SKM-1 treated with dmso at 0.1 percent for 144 hours (cell line): ENCODE measurements around the gene L3MBTL3.

Experiments
- DNase-seq: peaks from one replicate; lab custom pipeline; 2025; ENCODE audit not compliant: unreplicated experiment; lab: John Stamatoyannopoulos, UW

L3MBTL3 gene

GRCh38 chr6:130018292-130018743 lies at the start of gene L3MBTL3:
L3MBTL3 (plus strand) TSS chr6:130018581; CDS start chr6:130042700, 24,119 bp downstream.
- peak; percentile 79 for DNase-seq

GRCh38 chr6:129969064-129969463 lies 49.3 kb upstream of the L3MBTL3 start:
- DNase-seq = no peak

- no peak for DNase-seq
Measured at GRCh38 chr6:129976110-129976509, 42.3 kb upstream of the L3MBTL3 start.

- DNase-seq = no peak
Measured at GRCh38 chr6:129978148-129978916, 40.0 kb upstream of the L3MBTL3 start.

GRCh38 chr6:129980821-129981220 lies 37.6 kb upstream of the L3MBTL3 start:
- DNase-seq = no peak

- no peak for DNase-seq
Measured at GRCh38 chr6:129981598-129981997, 36.8 kb upstream of the L3MBTL3 start.

GRCh38 chr6:129989396-129989795 lies 29.0 kb upstream of the L3MBTL3 start:
- DNase-seq = no peak

- DNase-seq = no peak
Measured at GRCh38 chr6:129992881-129993280, 25.5 kb upstream of the L3MBTL3 start.

- no peak for DNase-seq
Measured at GRCh38 chr6:129994410-129994809, 24.0 kb upstream of the L3MBTL3 start.

- DNase-seq = no peak
Measured at GRCh38 chr6:129996387-129996786, 22.0 kb upstream of the L3MBTL3 start.

- DNase-seq = no peak
Measured at GRCh38 chr6:130000526-130001421, 17.6 kb upstream of the L3MBTL3 start.

GRCh38 chr6:130008236-130008873 lies 10.0 kb upstream of the L3MBTL3 start:
- no peak for DNase-seq

- DNase-seq = peak; percentile 38
Measured at GRCh38 chr6:130009146-130009545, 9.2 kb upstream of the L3MBTL3 start.

- no peak for DNase-seq
Measured at GRCh38 chr6:130010387-130010786, 8.0 kb upstream of the L3MBTL3 start.

- no peak for DNase-seq
Measured at GRCh38 chr6:130012728-130013127, 5.7 kb upstream of the L3MBTL3 start.

- DNase-seq = peak; percentile 43
Measured at GRCh38 chr6:130018744-130019325, 454 bp downstream of the L3MBTL3 start.

GRCh38 chr6:130019326-130020072 lies 1.1 kb downstream of the L3MBTL3 start:
- no peak for DNase-seq

GRCh38 chr6:130020073-130020906 lies 1.9 kb downstream of the L3MBTL3 start:
- DNase-seq = no peak

GRCh38 chr6:130020907-130021629 lies 2.7 kb downstream of the L3MBTL3 start:
- DNase-seq = peak; percentile 88
